Hepatocyte (in vitro differentiated cells): Measurements from ENCODE around the gene GPHN. TPM values are rescaled to one million over a fixed set of nuclear protein-coding genes. Genes with fewer than 3 reads are reported as not detected.

Experiments
- DNase-seq: peaks from one replicate; pipeline ENCODE4 v3.0.0-alpha.2; 2016; ENCODE audit warnings: low spot score
- H2AFZ ChIP-seq: fragments of 200-600 bp; sonication (generic); 2 replicates; pipeline ENCODE4 v1.6.0; 2016; ENCODE audit warnings: antibody characterized with exemption, mild to moderate bottlenecking
- H3K27ac ChIP-seq: fragments of 200-600 bp; sonication (generic); 2 replicates; pipeline ENCODE4 v1.5.1; 2016; ENCODE audit warnings: mild to moderate bottlenecking
- H3K27me3 ChIP-seq: fragments of 200-600 bp; sonication (generic); 2 replicates; pipeline ENCODE4 v1.6.1; 2016
- H3K36me3 ChIP-seq: fragments of 200-600 bp; sonication (generic); replicated peaks from 2 replicates; pipeline ENCODE4 v1.5.1; 2016; ENCODE audit warnings: low read depth; ENCODE audit not compliant: insufficient read depth
- H3K4me1 ChIP-seq: fragments of 200-600 bp; sonication (generic); 2 replicates; pipeline ENCODE4 v1.5.1; 2016; ENCODE audit warnings: mild to moderate bottlenecking, moderate library complexity; ENCODE audit not compliant: insufficient read depth
- H3K4me2 ChIP-seq: fragments of 200-600 bp; sonication (generic); 2 replicates; pipeline ENCODE4 v1.6.0; 2016
- H3K4me3 ChIP-seq: fragments of 200-600 bp; sonication (generic); 2 replicates; pipeline ENCODE4 v1.5.1; 2016; ENCODE audit warnings: mild to moderate bottlenecking
- H3K79me2 ChIP-seq: fragments of 200-600 bp; sonication (generic); 2 replicates; pipeline ENCODE4 v1.6.0; 2017; ENCODE audit warnings: mild to moderate bottlenecking
- H3K9me2 ChIP-seq: fragments of 200-600 bp; sonication (generic); replicated peaks from 2 replicates; pipeline ENCODE4 v1.6.0; 2017; ENCODE audit warnings: mild to moderate bottlenecking; ENCODE audit not compliant: insufficient read depth
- H3K9me3 ChIP-seq: fragments of 200-600 bp; sonication (generic); 2 replicates; pipeline ENCODE4 v1.5.1; 2016; ENCODE audit warnings: low read depth, mild to moderate bottlenecking
- H4K20me1 ChIP-seq: fragments of 200-600 bp; sonication (generic); 2 replicates; pipeline ENCODE4 v1.6.0; 2016; ENCODE audit warnings: mild to moderate bottlenecking; ENCODE audit not compliant: insufficient read depth, poor library complexity, severe bottlenecking
- EZH2 ChIP-seq: fragments of 200-600 bp; sonication (generic); IDR thresholded peaks from 2 replicates; pipeline ENCODE4 v1.6.1; 2016; ENCODE audit warnings: antibody characterized with exemption, mild to moderate bottlenecking, borderline replicate concordance
- EZH2phosphoT487 ChIP-seq: fragments of 200-600 bp; sonication (generic); IDR thresholded peaks from one replicate; pipeline ENCODE4 v1.6.1; 2018; ENCODE audit warnings: antibody characterized with exemption, mild to moderate bottlenecking, low read depth, moderate library complexity; ENCODE audit not compliant: unreplicated experiment, severe bottlenecking
- WGBS: methylation state at CpG from one replicate; pipeline ENCODE4 v1.1.6; 2016; ENCODE audit warnings: low lambda C conversion rate; ENCODE audit errors: missing lambda C conversion rate; 5-methylcytosine and 5-hydroxymethylcytosine counted together
- polyA plus RNA-seq: library from polyadenylated mRNA; unstranded; fragments of >200 nt; fragmentation: Nextera tagmentation; extraction: Ambion mirVana; gene quantifications from 2 replicates; pipeline ENCODE4 v1.2.1, GENCODE V29; 2016
- total RNA-seq: library from RNA; depleted of rRNA; stranded (reverse); fragments of >200 nt; gene quantifications from 2 replicates; pipeline ENCODE4 v1.2.3, GENCODE V29; 2014
- TF ChIP-seq, protein P1 (sequence below): fragments of 200-600 bp; sonication (generic); IDR thresholded peaks from 2 replicates; pipeline ENCODE4 v1.5.1; 2016; ENCODE audit warnings: antibody characterized with exemption, mild to moderate bottlenecking; ENCODE audit not compliant: poor library complexity

The GPHN gene
- total and polyA plus RNA-seq, 2 experiments from 2014 or later: 9.3 to 10.7 TPM

DNA sequence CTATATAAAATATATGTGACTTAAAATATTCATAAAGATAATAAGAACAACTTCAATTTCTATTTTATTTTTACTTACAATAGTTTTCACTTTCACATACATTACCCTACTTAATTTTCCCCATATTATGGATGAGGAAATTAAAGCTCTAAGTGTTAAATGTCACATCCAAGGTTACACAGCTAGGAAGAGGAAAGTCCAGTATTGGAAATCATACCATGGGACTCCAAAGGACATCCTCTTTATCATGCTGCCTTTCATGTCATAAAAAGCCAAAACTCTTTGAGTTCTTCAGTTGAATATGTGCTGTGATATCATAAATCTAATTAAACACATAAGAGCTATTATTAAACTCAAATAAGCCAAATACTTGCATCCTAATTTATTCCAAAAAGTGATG is 508.9 kb downstream of the GPHN start:
- Histone ChIP-seq H3K27ac (no peak overlapping the region), H3K4me1 (no peaks in the 10 kb centered on the region), H3K79me2 (no peaks in the 10 kb centered on the region), H3K9me2 (no peaks in the 10 kb centered on the region), H3K27me3 (no peaks in the 10 kb centered on the region), H2AFZ (no peak overlapping the region), H3K4me2 (no peak overlapping the region), H4K20me1 (no peaks in the 10 kb centered on the region), H3K36me3 (no peaks in the 10 kb centered on the region), H3K9me3 (no peaks in the 10 kb centered on the region), H3K4me3 (no peak overlapping the region)
- TF ChIP-seq EZH2 (no peak), EZH2phosphoT487 (no peak)
- TF ChIP-seq, protein P1, sequence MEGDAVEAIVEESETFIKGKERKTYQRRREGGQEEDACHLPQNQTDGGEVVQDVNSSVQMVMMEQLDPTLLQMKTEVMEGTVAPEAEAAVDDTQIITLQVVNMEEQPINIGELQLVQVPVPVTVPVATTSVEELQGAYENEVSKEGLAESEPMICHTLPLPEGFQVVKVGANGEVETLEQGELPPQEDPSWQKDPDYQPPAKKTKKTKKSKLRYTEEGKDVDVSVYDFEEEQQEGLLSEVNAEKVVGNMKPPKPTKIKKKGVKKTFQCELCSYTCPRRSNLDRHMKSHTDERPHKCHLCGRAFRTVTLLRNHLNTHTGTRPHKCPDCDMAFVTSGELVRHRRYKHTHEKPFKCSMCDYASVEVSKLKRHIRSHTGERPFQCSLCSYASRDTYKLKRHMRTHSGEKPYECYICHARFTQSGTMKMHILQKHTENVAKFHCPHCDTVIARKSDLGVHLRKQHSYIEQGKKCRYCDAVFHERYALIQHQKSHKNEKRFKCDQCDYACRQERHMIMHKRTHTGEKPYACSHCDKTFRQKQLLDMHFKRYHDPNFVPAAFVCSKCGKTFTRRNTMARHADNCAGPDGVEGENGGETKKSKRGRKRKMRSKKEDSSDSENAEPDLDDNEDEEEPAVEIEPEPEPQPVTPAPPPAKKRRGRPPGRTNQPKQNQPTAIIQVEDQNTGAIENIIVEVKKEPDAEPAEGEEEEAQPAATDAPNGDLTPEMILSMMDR: no peak
- no peak for DNase-seq

DNA sequence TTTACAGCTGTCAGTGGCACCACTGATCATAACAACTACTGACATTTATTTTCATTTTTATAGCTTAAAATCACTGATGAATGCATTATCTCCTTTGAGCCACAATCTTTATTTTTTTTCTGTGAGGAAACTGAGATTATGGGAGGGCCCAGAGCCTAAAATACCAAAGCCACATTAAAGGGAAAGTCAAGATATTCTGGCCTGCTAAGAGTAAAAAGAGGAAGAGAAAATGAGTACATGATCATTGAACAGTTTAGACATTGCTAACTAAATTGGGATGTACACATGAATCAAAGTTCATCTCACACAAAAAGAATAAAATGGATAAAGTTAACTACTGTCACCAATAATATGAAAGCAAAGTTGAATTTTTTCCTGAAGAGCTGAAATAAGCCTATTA is 510.8 kb downstream of the GPHN start:
- Histone ChIP-seq H3K4me2 (no peak overlapping the region), H3K4me3 (no peak overlapping the region), H3K36me3 (no peaks in the 10 kb centered on the region), H3K79me2 (no peaks in the 10 kb centered on the region), H3K9me2 (no peaks in the 10 kb centered on the region), H3K9me3 (no peaks in the 10 kb centered on the region), H4K20me1 (no peaks in the 10 kb centered on the region), H3K4me1 (no peaks in the 10 kb centered on the region), H3K27me3 (no peaks in the 10 kb centered on the region), H3K27ac (no peak overlapping the region), H2AFZ (no peak overlapping the region)
- TF ChIP-seq EZH2phosphoT487 (no peak), EZH2 (no peak)
- TF ChIP-seq, protein P1: no peak
- no peak for DNase-seq

DNA sequence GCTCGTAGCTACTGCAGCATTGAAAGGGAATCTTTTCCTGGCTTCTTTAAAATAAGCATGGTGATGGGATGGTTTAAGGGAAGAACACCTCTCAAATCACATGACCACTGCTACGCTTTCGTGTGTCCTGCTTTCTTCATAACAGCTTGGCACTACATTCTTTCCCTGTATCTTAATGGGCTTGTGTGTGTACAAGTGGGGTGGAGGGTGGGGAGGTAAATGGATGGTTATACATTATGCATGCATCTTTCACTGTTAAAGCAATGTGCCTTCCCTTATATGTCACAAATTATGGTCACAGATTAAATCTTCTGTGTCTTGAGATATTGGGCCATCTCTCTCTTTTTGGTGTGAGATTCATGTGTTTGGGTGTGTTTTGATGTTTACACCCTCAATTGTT is 511.8 kb downstream of the GPHN start:
- TF ChIP-seq, protein P1: no peak
- no peak for TF ChIP-seq EZH2
- no peak for TF ChIP-seq EZH2phosphoT487
- no peak overlapping the region for H3K4me3 ChIP-seq
- H2AFZ ChIP-seq: no peak overlapping the region
- no peak for DNase-seq
- H3K36me3 ChIP-seq: no peaks in the 10 kb centered on the region
- H3K27me3 ChIP-seq: no peaks in the 10 kb centered on the region
- 95% methylated on average over 3 of the region's 3 CpGs for WGBS
- no peaks in the 10 kb centered on the region for H3K9me3 ChIP-seq
- H3K9me2 ChIP-seq: no peaks in the 10 kb centered on the region
- no peaks in the 10 kb centered on the region for H4K20me1 ChIP-seq
- no peak overlapping the region for H3K4me2 ChIP-seq
- no peaks in the 10 kb centered on the region for H3K79me2 ChIP-seq
- H3K4me1 ChIP-seq: no peaks in the 10 kb centered on the region
- H3K27ac ChIP-seq: no peak overlapping the region

DNA sequence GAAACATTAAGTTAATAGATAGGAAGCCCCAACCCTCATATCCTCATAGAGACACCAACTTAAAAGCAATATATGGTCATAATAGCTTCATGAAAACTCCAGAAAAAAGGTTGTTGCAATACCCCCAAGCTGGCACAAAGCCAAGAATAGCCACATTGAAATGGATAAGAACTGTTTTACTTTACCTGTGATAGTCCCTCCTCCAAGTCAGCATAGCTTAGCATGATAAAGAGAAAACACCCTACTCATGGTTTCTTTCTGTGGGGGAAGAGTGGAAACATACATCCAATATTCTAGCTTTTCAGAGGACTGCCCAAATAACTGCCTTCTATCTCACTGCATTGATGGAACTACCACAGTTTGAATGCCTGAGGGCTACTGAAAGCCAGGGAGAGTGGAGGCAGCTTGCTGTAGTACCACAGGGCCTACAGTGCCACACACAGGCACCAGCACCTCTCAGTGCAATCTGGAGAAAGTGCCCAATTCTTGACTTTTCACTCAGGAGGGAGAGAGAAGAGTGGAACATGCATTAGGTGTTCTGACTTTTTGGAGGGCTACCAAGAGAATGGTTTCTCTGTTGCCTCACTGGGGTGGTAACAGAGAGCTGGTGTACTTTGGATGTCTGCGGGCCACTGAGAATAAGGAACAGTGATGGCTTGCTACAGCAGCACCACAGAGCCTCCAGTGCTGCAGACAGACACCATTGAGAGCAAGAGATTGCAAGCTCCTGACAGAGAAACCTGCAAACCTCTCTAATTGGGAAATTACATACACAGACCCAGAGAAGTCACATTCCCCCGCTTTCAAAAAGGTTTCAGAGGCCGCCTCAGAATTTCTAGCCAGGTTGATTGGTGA is 524.2 kb downstream of the GPHN start:
- no peak overlapping the region for H3K4me2 ChIP-seq
- H3K4me1 ChIP-seq: no peaks in the 10 kb centered on the region
- no peaks in the 10 kb centered on the region for H4K20me1 ChIP-seq
- no peak for DNase-seq
- no peaks in the 10 kb centered on the region for H3K9me2 ChIP-seq
- no peaks in the 10 kb centered on the region for H3K27me3 ChIP-seq
- no peak overlapping the region for H3K27ac ChIP-seq
- WGBS: 99% methylated on average over 3 of the region's 3 CpGs
- no peaks in the 10 kb centered on the region for H3K79me2 ChIP-seq
- H3K4me3 ChIP-seq: no peak overlapping the region
- peaks cover 4% of the 10 kb centered on the region for H3K9me3 ChIP-seq
- no peaks in the 10 kb centered on the region for H3K36me3 ChIP-seq
- no peak overlapping the region for H2AFZ ChIP-seq
- TF ChIP-seq, protein P1: no peak
- TF ChIP-seq EZH2phosphoT487 (no peak), EZH2 (no peak)
